Small intestine (tissue), 7 donors: ENCODE measurements around the gene TUBB4B. TPM values are rescaled to one million over a fixed set of nuclear protein-coding genes. Genes with fewer than 3 reads are reported as not detected.

Source experiments
- DNase-seq, 2 donors: peaks; one replicate each; pipeline versions ENCODE4 v3.0.0 to v3.0.0-alpha.2; 2013
- FAIRE-seq: peaks from 2 replicates; lab custom pipeline; 2012; peaks lifted over from hg19 to GRCh38; lab: Jason Lieb, UNC
- H3K27ac ChIP-seq, 3 donors: one replicate each; pipeline ENCODE4 v1.5.1; 2013; ENCODE audit warnings: low read length in 2 of 3, mild to moderate bottlenecking in 2 of 3, control low read depth in 1 of 3, inconsistent platforms in 1 of 3, low read depth in 1 of 3, moderate library complexity in 1 of 3
- H3K27me3 ChIP-seq, 3 donors: one replicate each; pipeline ENCODE4 v1.6.1; 2013; ENCODE audit warnings: low read length in 3 of 3, inconsistent platforms in 1 of 3; ENCODE audit not compliant: control insufficient read depth in 3 of 3, insufficient read depth in 3 of 3
- H3K36me3 ChIP-seq, 3 donors: one replicate each; pipeline ENCODE4 v1.6.1; 2013; ENCODE audit warnings: low read length in 3 of 3, inconsistent platforms in 1 of 3, low read depth in 1 of 3, mild to moderate bottlenecking in 1 of 3, moderate library complexity in 1 of 3; ENCODE audit not compliant: control insufficient read depth in 3 of 3, insufficient read depth in 2 of 3
- H3K4me1 ChIP-seq, 3 donors: one replicate each; pipeline ENCODE4 v1.6.1; 2013; ENCODE audit warnings: low read length in 2 of 3, inconsistent platforms in 1 of 3, low read depth in 1 of 3, mild to moderate bottlenecking in 1 of 3, moderate library complexity in 1 of 3; ENCODE audit not compliant: control insufficient read depth in 3 of 3, insufficient read depth in 2 of 3
- H3K4me3 ChIP-seq, 3 donors: one replicate each; pipeline ENCODE4 v1.5.1; 2013; ENCODE audit warnings: low read length in 3 of 3, control low read depth in 1 of 3, inconsistent platforms in 1 of 3, low read depth in 1 of 3, mild to moderate bottlenecking in 1 of 3, moderate library complexity in 1 of 3
- H3K9me3 ChIP-seq, 2 donors: one replicate each; pipeline ENCODE4 v1.6.1; 2013; ENCODE audit warnings: low read depth in 1 of 2, low read length in 1 of 2; ENCODE audit not compliant: control insufficient read depth in 2 of 2, insufficient read depth in 1 of 2
- WGBS, 3 donors: extraction: QIAGEN DNeasy Blood & Tissue Kit; methylation state at CpG; one replicate each; pipeline ENCODE4 v1.1.7; 2013; 5-methylcytosine and 5-hydroxymethylcytosine counted together
- polyA plus RNA-seq, 4 donors: library from polyadenylated mRNA; stranded (reverse) in 3 of 4; unstranded in 1 of 4; fragments of 200-250 nt in 3 of 4; fragments of 120-200 nt in 1 of 4; gene quantifications; one replicate each; pipeline versions ENCODE4 v1.2.1 to v1.2.3, GENCODE V29; 2013
- donor health status: healthy with polysubstance abuse.
- donor health status: control.
- donor health status: control.
- donor health status: Bipolar disorder and iron deficiency.
- donor health status: healthy.

The TUBB4B gene
- polyA plus RNA-seq, 4 donors = 365 to 445 (median 372) TPM

GRCh38 chr9:137221095-137221505 is 20.0 kb upstream of the TUBB4B start:
- Histone ChIP-seq H3K4me3 (peak overlapping the region in 1 of 3 donors; percentile 61), H3K36me3 (peaks cover 0 to 33% (median 0%) of the 10 kb centered on the region in 3 donors), H3K27me3 (no peaks in the 10 kb centered on the region), H3K4me1 (peaks cover 0 to 50% (median 0%) of the 10 kb centered on the region in 3 donors), H3K27ac (no peak overlapping the region), H3K9me3 (no peaks in the 10 kb centered on the region)
- DNase-seq (no peak), FAIRE-seq (no peak)
- WGBS, 3 donors = 77 to 89% (median 80%) methylated on average over 8 to 14 of the region's 14 CpGs

- Histone ChIP-seq H3K9me3 (no peaks in the 10 kb centered on the region), H3K27ac (no peak overlapping the region), H3K4me3 (peak overlapping the region; percentile 32 to 61 (median 35)), H3K36me3 (peaks cover 0 to 28% (median 0%) of the 10 kb centered on the region in 3 donors), H3K4me1 (peaks cover 0 to 55% (median 0%) of the 10 kb centered on the region in 3 donors), H3K27me3 (no peaks in the 10 kb centered on the region)
- FAIRE-seq = no peak
- 1 to 10% (median 6%) methylated on average over 38 to 61 of the region's 61 CpGs for WGBS, 3 donors
- DNase-seq = peak in 1 of 2 donors; percentile 48
These were observed 19.5 kb upstream of the TUBB4B start for GRCh38 chr9:137221506-137222111.

DNA sequence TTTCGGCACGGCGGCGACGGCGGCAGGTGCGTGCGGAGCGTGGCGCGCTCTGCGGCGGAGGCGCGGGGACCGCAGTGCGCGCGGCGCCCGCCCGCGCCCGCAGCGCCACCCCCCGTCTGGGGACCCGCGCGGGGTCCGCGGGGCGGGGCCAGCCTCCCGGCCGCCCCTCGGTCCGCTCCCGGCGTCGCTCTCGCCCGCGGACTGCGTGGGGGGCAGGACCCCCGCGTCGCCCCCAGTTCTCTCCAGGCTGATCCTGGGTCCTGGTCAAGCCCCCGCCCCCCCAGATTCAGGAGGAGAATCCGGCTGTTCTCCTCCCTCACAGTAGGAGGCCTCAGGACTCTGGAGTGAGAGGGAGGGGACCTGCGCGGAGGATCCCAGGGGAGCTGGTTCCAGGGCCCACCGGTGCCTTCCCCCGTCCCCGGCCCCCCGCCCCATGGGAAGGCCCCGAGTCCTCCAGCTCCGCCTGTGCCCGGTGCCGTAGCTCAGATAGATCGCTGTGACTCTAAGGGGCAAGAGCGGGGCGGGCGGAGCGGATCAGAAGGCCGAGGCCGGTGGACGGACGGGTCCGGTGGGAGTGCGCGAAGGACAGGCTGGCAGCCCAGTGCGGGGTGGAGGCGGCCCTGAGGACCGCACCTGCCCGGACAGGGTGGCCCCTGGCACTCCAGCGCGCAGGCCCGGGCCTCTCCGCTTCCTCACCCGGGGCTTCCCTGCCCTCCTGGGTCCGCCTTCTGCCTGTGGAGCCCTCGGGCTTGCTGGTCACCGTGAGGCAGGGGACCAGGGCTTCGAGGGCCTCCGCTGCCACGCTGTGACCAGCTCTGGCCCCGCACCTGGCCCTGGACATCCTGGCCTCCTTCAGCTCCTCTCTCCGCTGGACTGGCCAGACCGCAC is 18.7 kb upstream of the TUBB4B start, which contains the start of gene RNF208:
TSS of gene RNF208 (minus strand) at position 51 of the 888 bp plus-strand sequence. CDS start 1,028 bp downstream, outside the sequence.
- Histone ChIP-seq H3K9me3 (no peaks in the 10 kb centered on the region), H3K27me3 (no peaks in the 10 kb centered on the region), H3K27ac (peak within 1 kb of the TSS; percentile 86 to 90 (median 89)), H3K4me3 (peak within 1 kb of the TSS; percentile 60 to 84 (median 61)), H3K36me3 (peaks cover 0 to 24% (median 0%) of the 10 kb centered on the region in 3 donors), H3K4me1 (peaks cover 0 to 56% (median 0%) of the 10 kb centered on the region in 3 donors)
- DNase-seq (peak in 1 of 2 donors; percentile 70), FAIRE-seq (no peak)
- WGBS, 3 donors = 3 to 5% (median 4%) methylated on average over 42 to 88 of the region's 88 CpGs

GRCh38 chr9:137223078-137223970 is 17.8 kb upstream of the TUBB4B start:
- Histone ChIP-seq H3K4me3 (peak overlapping the region; percentile 60 to 84 (median 76)), H3K27me3 (no peaks in the 10 kb centered on the region), H3K36me3 (peaks cover 0 to 21% (median 0%) of the 10 kb centered on the region in 3 donors), H3K4me1 (peaks cover 0 to 55% (median 0%) of the 10 kb centered on the region in 3 donors), H3K27ac (peak overlapping the region; percentile 90 to 93 (median 91)), H3K9me3 (no peaks in the 10 kb centered on the region)
- FAIRE-seq (no peak), DNase-seq (peak; percentile 98 to 99)
- WGBS, 3 donors = 1% methylated on average over 49 to 63 of the region's 63 CpGs

DNA sequence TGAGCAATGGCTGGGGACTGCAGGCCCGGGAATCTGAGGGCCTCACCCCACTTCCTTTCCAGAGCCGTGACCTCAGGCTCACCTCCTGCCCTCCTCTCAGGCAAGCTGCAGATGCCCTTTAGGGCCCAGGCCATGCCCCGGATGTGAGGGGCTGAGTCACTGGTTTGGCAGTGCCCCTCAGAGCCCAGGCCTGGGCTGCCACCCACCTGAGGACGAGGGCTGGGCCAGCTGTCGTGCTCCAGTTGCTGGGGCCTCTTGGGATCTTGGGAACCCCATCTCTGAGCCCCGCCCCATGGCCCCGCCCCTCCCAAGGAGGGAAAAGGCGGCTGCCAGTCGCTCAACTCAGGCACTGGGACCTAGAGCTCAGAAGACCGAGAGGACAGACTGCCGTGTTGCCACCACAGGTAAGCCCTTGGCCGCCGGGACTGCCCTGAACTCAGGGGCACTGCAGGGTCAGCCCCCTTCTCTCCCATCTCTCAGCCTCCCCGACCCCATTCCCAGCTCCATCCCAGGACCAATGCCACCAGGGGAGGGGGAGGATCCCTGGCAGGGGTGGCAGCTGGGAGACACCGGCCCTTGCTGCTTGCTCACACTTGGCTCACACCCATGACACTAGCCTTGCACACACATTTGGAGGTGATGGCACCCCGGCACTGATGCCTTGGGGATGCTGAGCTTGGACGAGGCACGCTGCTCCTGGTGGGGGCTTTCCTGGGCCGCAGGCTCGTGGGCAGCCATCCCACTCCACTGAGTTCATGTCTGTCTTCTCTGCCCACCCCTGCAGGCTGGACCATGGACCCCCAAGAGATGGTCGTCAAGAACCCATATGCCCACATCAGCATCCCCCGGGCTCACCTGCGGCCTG is 16.0 kb upstream of the TUBB4B start, which contains the start of gene CYSRT1:
TSS of gene CYSRT1 (plus strand) at position 345 of the 865 bp plus-strand sequence. CDS start at position 793, 448 bp downstream.
- Histone ChIP-seq H3K27me3 (no peaks in the 10 kb centered on the region), H3K36me3 (peaks cover 0 to 8% (median 0%) of the 10 kb centered on the region in 3 donors), H3K27ac (peak within 1 kb of the TSS in 1 of 3 donors; percentile 91), H3K9me3 (no peaks in the 10 kb centered on the region), H3K4me3 (peak within 1 kb of the TSS in 2 of 3 donors; percentile 76 to 84), H3K4me1 (peaks cover 0 to 64% (median 1%) of the 10 kb centered on the region in 3 donors)
- FAIRE-seq (no peak), DNase-seq (peak; percentile 53 to 82)
- WGBS, 3 donors = 30 to 44% (median 44%) methylated on average over 22 to 23 of the region's 23 CpGs

GRCh38 chr9:137225699-137226331 is 15.3 kb upstream of the TUBB4B start:
- Histone ChIP-seq H3K4me3 (peak overlapping the region in 1 of 3 donors; percentile 11), H3K27me3 (no peaks in the 10 kb centered on the region), H3K9me3 (no peaks in the 10 kb centered on the region), H3K27ac (peak overlapping the region in 1 of 3 donors; percentile 69), H3K4me1 (peaks cover 0 to 71% (median 8%) of the 10 kb centered on the region in 3 donors), H3K36me3 (peaks cover 0 to under 1% (median 0%) of the 10 kb centered on the region in 3 donors)
- peak in 1 of 2 donors; percentile 35 for DNase-seq
- WGBS, 3 donors = 83 to 86% (median 83%) methylated on average over 19 to 21 of the region's 21 CpGs
- FAIRE-seq = no peak
